WTC11 (cell line): ENCODE measurements around the gene PMAIP1. TPM values are rescaled to one million over a fixed set of nuclear protein-coding genes. Genes with fewer than 3 reads are reported as not detected.

Experiments
- AFF4 ChIP-seq: sonication (generic); formaldehyde crosslinking; IDR thresholded peaks from 2 replicates; pipeline ENCODE4 v1.8.1; 2023; ENCODE audit warnings: mild to moderate bottlenecking, missing genetic modification reagents, borderline replicate concordance
- CBFB ChIP-seq: sonication (generic); formaldehyde crosslinking; IDR thresholded peaks from 2 replicates; pipeline ENCODE4 v1.8.1; 2022; ENCODE audit warnings: mild to moderate bottlenecking, low read depth, missing genetic modification reagents
- E2F5 ChIP-seq: sonication (generic); formaldehyde crosslinking; IDR thresholded peaks from 2 replicates; pipeline ENCODE4 v1.8.1; 2022; ENCODE audit warnings: mild to moderate bottlenecking, moderate library complexity, missing genetic modification reagents
- EMX1 ChIP-seq: fragments of 250-450 bp; sonication (Bioruptor Pico); IDR thresholded peaks from 2 replicates; pipeline ENCODE4 v1.8.0; 2021; ENCODE audit warnings: mild to moderate bottlenecking
- ERG ChIP-seq: fragments of 250-450 bp; sonication (Bioruptor Pico); IDR thresholded peaks from 2 replicates; pipeline ENCODE4 v1.8.0; 2021; ENCODE audit warnings: mild to moderate bottlenecking
- GRHL2 ChIP-seq: fragments of 250-450 bp; sonication (Bioruptor Pico); IDR thresholded peaks from 2 replicates; pipeline ENCODE4 v1.8.0; 2022; ENCODE audit warnings: mild to moderate bottlenecking, moderate library complexity; ENCODE audit not compliant: insufficient replicate concordance, severe bottlenecking
- IRF1 ChIP-seq: sonication (generic); formaldehyde crosslinking; IDR thresholded peaks from 2 replicates; pipeline ENCODE4 v1.8.0; 2023; ENCODE audit warnings: missing genetic modification reagents
- JAZF1 ChIP-seq: fragments of 250-450 bp; sonication (Bioruptor Pico); IDR thresholded peaks from 2 replicates; pipeline ENCODE4 v1.9.0; 2021; ENCODE audit warnings: moderate library complexity, mild to moderate bottlenecking, inconsistent platforms
- JUN ChIP-seq: sonication (generic); formaldehyde crosslinking; IDR thresholded peaks from 2 replicates; pipeline ENCODE4 v1.8.0; 2023; ENCODE audit warnings: mild to moderate bottlenecking, missing genetic modification reagents
- MAX ChIP-seq: sonication (generic); formaldehyde crosslinking; IDR thresholded peaks from 2 replicates; pipeline ENCODE4 v1.8.0; 2022; ENCODE audit warnings: mild to moderate bottlenecking, missing genetic modification reagents
- MLX ChIP-seq: sonication (generic); formaldehyde crosslinking; IDR thresholded peaks from 2 replicates; pipeline ENCODE4 v1.8.1; 2023; ENCODE audit warnings: mild to moderate bottlenecking, missing genetic modification reagents, moderate library complexity
- MXD4 ChIP-seq: fragments of 250-450 bp; sonication (Bioruptor Pico); IDR thresholded peaks from 2 replicates; pipeline ENCODE4 v1.8.0; 2021; ENCODE audit warnings: mild to moderate bottlenecking, moderate library complexity, borderline replicate concordance
- MYBL2 ChIP-seq: sonication (generic); formaldehyde crosslinking; IDR thresholded peaks from 2 replicates; pipeline ENCODE4 v1.8.1; 2023; ENCODE audit warnings: mild to moderate bottlenecking, moderate library complexity, missing genetic modification reagents
- NR3C1 ChIP-seq: sonication (generic); formaldehyde crosslinking; conservative IDR thresholded peaks from 2 replicates; pipeline ENCODE4 v1.8.1; 2023; ENCODE audit warnings: low read depth, mild to moderate bottlenecking, missing genetic modification reagents
- RORB ChIP-seq: fragments of 250-450 bp; sonication (Bioruptor Pico); IDR thresholded peaks from 2 replicates; pipeline ENCODE4 v1.9.0; 2021; ENCODE audit warnings: mild to moderate bottlenecking
- STAT6 ChIP-seq: sonication (generic); formaldehyde crosslinking; conservative IDR thresholded peaks from 2 replicates; pipeline ENCODE4 v1.8.1; 2023; ENCODE audit warnings: mild to moderate bottlenecking, low read depth, missing genetic modification reagents, moderate library complexity
- ZNF219 ChIP-seq: sonication (generic); formaldehyde crosslinking; IDR thresholded peaks from 2 replicates; pipeline ENCODE4 v1.8.0; 2023; ENCODE audit warnings: missing genetic modification reagents, mild to moderate bottlenecking, borderline replicate concordance
- ZNF232 ChIP-seq: sonication (generic); formaldehyde crosslinking; IDR thresholded peaks from 2 replicates; pipeline ENCODE4 v1.8.0; 2022; ENCODE audit warnings: mild to moderate bottlenecking, missing genetic modification reagents
- ZNF396 ChIP-seq: fragments of 250-450 bp; sonication (Bioruptor Pico); IDR thresholded peaks from 2 replicates; pipeline ENCODE4 v1.8.0; 2021; ENCODE audit warnings: mild to moderate bottlenecking, moderate library complexity, borderline replicate concordance
- ZNF425 ChIP-seq: fragments of 250-450 bp; sonication (Bioruptor Pico); conservative IDR thresholded peaks from 2 replicates; pipeline ENCODE4 v1.9.0; 2021; ENCODE audit warnings: mild to moderate bottlenecking
- ZNF512 ChIP-seq: sonication (generic); formaldehyde crosslinking; IDR thresholded peaks from 2 replicates; pipeline ENCODE4 v1.8.1; 2022; ENCODE audit warnings: missing genetic modification reagents, borderline replicate concordance
- ZNF671 ChIP-seq: fragments of 250-450 bp; sonication (Bioruptor Pico); IDR thresholded peaks from 2 replicates; pipeline ENCODE4 v1.8.0; 2021; ENCODE audit warnings: mild to moderate bottlenecking
- total RNA-seq: library from RNA; stranded (reverse); gene quantifications from 3 replicates; pipeline ENCODE4 v1.2.3, GENCODE V29; 2021

PMAIP1 gene
- total RNA-seq, 1 experiment from 2014 or later: 152 TPM

GRCh38 chr18:59900222-59901128 lies 679 bp downstream of the PMAIP1 start (continued):
- TF ChIP-seq MLX (CRISPR knock-in tag): no peak
- no peak for TF ChIP-seq ERG
- no peak for TF ChIP-seq ZNF219
- no peak for TF ChIP-seq E2F5 (CRISPR knock-in tag)
- TF ChIP-seq ZNF425 (CRISPR knock-in tag): no peak
- no peak for TF ChIP-seq IRF1
- TF ChIP-seq GRHL2 (CRISPR knock-in tag): no peak
- TF ChIP-seq ZNF232: no peak; the same call in 1 of the 2 replicates
- no peak for TF ChIP-seq JAZF1 (CRISPR knock-in tag)
- no peak for TF ChIP-seq ZNF671 (CRISPR knock-in tag)
- peak; percentile 38; the same call in 1 of the 2 replicates for TF ChIP-seq MAX (CRISPR knock-in tag)
- TF ChIP-seq MXD4 (CRISPR knock-in tag): no peak
- no peak for TF ChIP-seq ZNF512
- no peak for TF ChIP-seq CBFB (CRISPR knock-in tag)
- TF ChIP-seq EMX1 (CRISPR knock-in tag): no peak
- no peak for TF ChIP-seq NR3C1 (CRISPR knock-in tag)
- TF ChIP-seq JUN (CRISPR knock-in tag): no peak; the same call in 1 of the 2 replicates
- no peak for TF ChIP-seq STAT6 (CRISPR knock-in tag)
- TF ChIP-seq ZNF396 (CRISPR knock-in tag): no peak
- peak; percentile 35; the same call in 1 of the 2 replicates for TF ChIP-seq AFF4 (CRISPR knock-in tag)
- no peak for TF ChIP-seq MYBL2 (CRISPR knock-in tag)
- no peak for TF ChIP-seq RORB (CRISPR knock-in tag)
